Parathyroid adenoma (tissue), 2 donors: ENCODE data around the gene BID.

Experiments
- H2AFZ ChIP-seq: fragments of 300-600 bp; sonication (generic); one replicate; pipeline ENCODE4 v1.7.0; 2017; ENCODE audit warnings: antibody characterized with exemption, mild to moderate bottlenecking
- H3K27ac ChIP-seq: fragments of 300-600 bp; sonication (generic); one replicate; pipeline ENCODE4 v1.7.0; 2017
- H3K27me3 ChIP-seq: fragments of 300-600 bp; sonication (generic); one replicate; pipeline ENCODE4 v1.7.0; 2017; ENCODE audit warnings: low read length; ENCODE audit not compliant: control insufficient read depth, insufficient read depth
- H3K36me3 ChIP-seq: fragments of 300-600 bp; sonication (generic); one replicate; pipeline ENCODE4 v1.7.0; 2017; ENCODE audit warnings: low read length; ENCODE audit not compliant: control insufficient read depth, insufficient read depth
- H3K4me1 ChIP-seq: fragments of 300-600 bp; sonication (generic); one replicate; pipeline ENCODE4 v1.7.0; 2017; ENCODE audit warnings: control low read depth
- H3K4me2 ChIP-seq: fragments of 300-600 bp; sonication (generic); one replicate; pipeline ENCODE4 v1.7.0; 2017; ENCODE audit warnings: low read length
- H3K4me3 ChIP-seq: fragments of 300-600 bp; sonication (generic); one replicate; pipeline ENCODE4 v1.7.0; 2017; ENCODE audit warnings: low read depth, low read length
- H3K79me2 ChIP-seq: fragments of 300-600 bp; sonication (generic); one replicate; pipeline ENCODE4 v1.7.0; 2017; ENCODE audit warnings: control low read depth
- H3K9ac ChIP-seq: fragments of 300-600 bp; sonication (generic); one replicate; pipeline ENCODE4 v1.7.0; 2017; ENCODE audit warnings: mild to moderate bottlenecking
- H3K9me3 ChIP-seq: fragments of 300-600 bp; sonication (generic); one replicate; pipeline ENCODE4 v1.7.0; 2017; ENCODE audit warnings: low read length; ENCODE audit not compliant: control insufficient read depth
- TF ChIP-seq, protein P1 (sequence below): fragments of 300-600 bp; sonication (generic); IDR thresholded peaks from one replicate; pipeline ENCODE4 v1.7.0; 2017; ENCODE audit warnings: antibody characterized with exemption, mild to moderate bottlenecking
- donor health status: primary hyperparathyroidism.

Gene BID

GRCh38 chr22:17818649-17819048, 44.4 kb upstream of the BID start:
- no peaks in the 10 kb centered on the region for H3K36me3 ChIP-seq

GRCh38 chr22:17818180-17818579, 43.9 kb upstream of the BID start:
- no peak overlapping the region for H3K4me3 ChIP-seq
- no peaks in the 10 kb centered on the region for H3K36me3 ChIP-seq
- no peaks in the 10 kb centered on the region for H3K79me2 ChIP-seq
- H3K27me3 ChIP-seq, result no peaks in the 10 kb centered on the region
- no peaks in the 10 kb centered on the region for H3K4me1 ChIP-seq
- H3K9ac ChIP-seq, result no peak overlapping the region
- TF ChIP-seq, protein P1, sequence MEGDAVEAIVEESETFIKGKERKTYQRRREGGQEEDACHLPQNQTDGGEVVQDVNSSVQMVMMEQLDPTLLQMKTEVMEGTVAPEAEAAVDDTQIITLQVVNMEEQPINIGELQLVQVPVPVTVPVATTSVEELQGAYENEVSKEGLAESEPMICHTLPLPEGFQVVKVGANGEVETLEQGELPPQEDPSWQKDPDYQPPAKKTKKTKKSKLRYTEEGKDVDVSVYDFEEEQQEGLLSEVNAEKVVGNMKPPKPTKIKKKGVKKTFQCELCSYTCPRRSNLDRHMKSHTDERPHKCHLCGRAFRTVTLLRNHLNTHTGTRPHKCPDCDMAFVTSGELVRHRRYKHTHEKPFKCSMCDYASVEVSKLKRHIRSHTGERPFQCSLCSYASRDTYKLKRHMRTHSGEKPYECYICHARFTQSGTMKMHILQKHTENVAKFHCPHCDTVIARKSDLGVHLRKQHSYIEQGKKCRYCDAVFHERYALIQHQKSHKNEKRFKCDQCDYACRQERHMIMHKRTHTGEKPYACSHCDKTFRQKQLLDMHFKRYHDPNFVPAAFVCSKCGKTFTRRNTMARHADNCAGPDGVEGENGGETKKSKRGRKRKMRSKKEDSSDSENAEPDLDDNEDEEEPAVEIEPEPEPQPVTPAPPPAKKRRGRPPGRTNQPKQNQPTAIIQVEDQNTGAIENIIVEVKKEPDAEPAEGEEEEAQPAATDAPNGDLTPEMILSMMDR, result no peak
- H3K27ac ChIP-seq, result no peak overlapping the region
- H3K4me2 ChIP-seq, result no peak overlapping the region
- H2AFZ ChIP-seq, result no peak overlapping the region
- H3K9me3 ChIP-seq, result no peaks in the 10 kb centered on the region

More at GRCh38 chr22:17818649-17819048, 44.4 kb upstream of the BID start:
- Histone ChIP-seq H3K4me1 (no peaks in the 10 kb centered on the region), H3K9ac (no peak overlapping the region), H3K4me3 (no peak overlapping the region), H3K27ac (no peak overlapping the region), H3K27me3 (no peaks in the 10 kb centered on the region), H3K9me3 (no peaks in the 10 kb centered on the region), H3K4me2 (no peak overlapping the region), H2AFZ (no peak overlapping the region), H3K79me2 (no peaks in the 10 kb centered on the region)
- TF ChIP-seq, protein P1, result no peak

- H3K4me1 ChIP-seq, result no peaks in the 10 kb centered on the region
- no peak overlapping the region for H2AFZ ChIP-seq
- no peaks in the 10 kb centered on the region for H3K9me3 ChIP-seq
- TF ChIP-seq, protein P1, result no peak
- H3K9ac ChIP-seq, result no peak overlapping the region
- H3K27ac ChIP-seq, result no peak overlapping the region
- no peak overlapping the region for H3K4me2 ChIP-seq
- H3K4me3 ChIP-seq, result no peak overlapping the region
- H3K36me3 ChIP-seq, result no peaks in the 10 kb centered on the region
- H3K79me2 ChIP-seq, result no peaks in the 10 kb centered on the region
- no peaks in the 10 kb centered on the region for H3K27me3 ChIP-seq
These were observed 43.3 kb upstream of the BID start for GRCh38 chr22:17817511-17818065.

GRCh38 chr22:17817079-17817478, 42.8 kb upstream of the BID start:
- no peak overlapping the region for H3K27ac ChIP-seq
- H3K36me3 ChIP-seq, result no peaks in the 10 kb centered on the region
- H3K27me3 ChIP-seq, result no peaks in the 10 kb centered on the region
- H3K4me1 ChIP-seq, result no peaks in the 10 kb centered on the region
- H3K4me3 ChIP-seq, result no peak overlapping the region
- no peak overlapping the region for H3K4me2 ChIP-seq
- H3K79me2 ChIP-seq, result no peaks in the 10 kb centered on the region
- no peak overlapping the region for H2AFZ ChIP-seq
- H3K9ac ChIP-seq, result no peak overlapping the region
- TF ChIP-seq, protein P1, result no peak
- no peaks in the 10 kb centered on the region for H3K9me3 ChIP-seq

- Histone ChIP-seq H3K9me3 (no peaks in the 10 kb centered on the region), H3K27me3 (no peaks in the 10 kb centered on the region), H3K27ac (no peak overlapping the region), H3K4me3 (no peak overlapping the region), H3K4me2 (no peak overlapping the region), H3K36me3 (no peaks in the 10 kb centered on the region), H2AFZ (no peak overlapping the region), H3K79me2 (no peaks in the 10 kb centered on the region), H3K9ac (no peak overlapping the region), H3K4me1 (no peaks in the 10 kb centered on the region)
- TF ChIP-seq, protein P1, result no peak
These were observed 42.4 kb upstream of the BID start for GRCh38 chr22:17816649-17817048.
